ENCODE data around the gene SMIM32.
A peak's percentile ranks its signal among the peaks of the same experiment; 100 is the strongest.

Gene SMIM32

GRCh38 chr5:136195971-136196820 lies 3.2 kb upstream of the SMIM32 start:
- Histone ChIP-seq H3K4me2 (ENCODE audit: low read length) (no peak overlapping the region), H3K9me3 (replicated peaks; ENCODE audit: low read length) (no peaks in the 10 kb centered on the region), H3K9ac (ENCODE audit: low read depth, low read length) (no peak overlapping the region), H3K4me1 (ENCODE audit: control insufficient read depth, insufficient read depth, low read length) (peaks cover 17% of the 10 kb centered on the region), H3K27me3 (ENCODE audit: control insufficient read depth, insufficient read depth, low read length) (peaks cover 65% of the 10 kb centered on the region), H3K4me3 (ENCODE audit: low read length) (no peak overlapping the region), H3K36me3 (ENCODE audit: insufficient read depth, low read length) (no peaks in the 10 kb centered on the region)

- no peak overlapping the region for H3K4me2 ChIP-seq (ENCODE audit: low read length)
- H3K4me3 ChIP-seq (ENCODE audit: low read length): no peak overlapping the region
- no peak overlapping the region for H3K9ac ChIP-seq (ENCODE audit: low read depth, low read length)
- H3K4me1 ChIP-seq (ENCODE audit: control insufficient read depth, insufficient read depth, low read length): peaks cover 17% of the 10 kb centered on the region
- H3K27me3 ChIP-seq (ENCODE audit: control insufficient read depth, insufficient read depth, low read length): peaks cover 66% of the 10 kb centered on the region
- H3K36me3 ChIP-seq (ENCODE audit: insufficient read depth, low read length): peaks cover 1% of the 10 kb centered on the region
- no peaks in the 10 kb centered on the region for H3K9me3 ChIP-seq (replicated peaks; ENCODE audit: low read length)
These were observed 1.6 kb upstream of the SMIM32 start for GRCh38 chr5:136194576-136194975.

GRCh38 chr5:136193322-136193935 lies 467 bp upstream of the SMIM32 start:
- H3K27me3 ChIP-seq (ENCODE audit: control insufficient read depth, insufficient read depth, low read length): peaks cover 62% of the 10 kb centered on the region
- no peak overlapping the region for H3K9ac ChIP-seq (ENCODE audit: low read depth, low read length)
- no peak overlapping the region for H3K4me2 ChIP-seq (ENCODE audit: low read length)
- H3K4me3 ChIP-seq (ENCODE audit: low read length): no peak overlapping the region
- H3K4me1 ChIP-seq (ENCODE audit: control insufficient read depth, insufficient read depth, low read length): peaks cover 17% of the 10 kb centered on the region
- peaks cover 9% of the 10 kb centered on the region for H3K36me3 ChIP-seq (ENCODE audit: insufficient read depth, low read length)
- H3K9me3 ChIP-seq (replicated peaks; ENCODE audit: low read length): no peaks in the 10 kb centered on the region

- peak overlapping the region; percentile 16 for H3K9ac ChIP-seq (ENCODE audit: low read depth, low read length)
- peak overlapping the region; percentile 59 for H3K4me3 ChIP-seq (ENCODE audit: low read length)
These were observed 892 bp downstream of the SMIM32 start for GRCh38 chr5:136192015-136192525.

GRCh38 chr5:136191304-136192014 lies 1.5 kb downstream of the SMIM32 start:
- H3K27me3 ChIP-seq (ENCODE audit: control insufficient read depth, insufficient read depth, low read length): peaks cover 62% of the 10 kb centered on the region

More at GRCh38 chr5:136192015-136192525, 892 bp downstream of the SMIM32 start:
- H3K4me1 ChIP-seq (ENCODE audit: control insufficient read depth, insufficient read depth, low read length): peaks cover 17% of the 10 kb centered on the region
- peaks cover 62% of the 10 kb centered on the region for H3K27me3 ChIP-seq (ENCODE audit: control insufficient read depth, insufficient read depth, low read length)
- peaks cover 22% of the 10 kb centered on the region for H3K36me3 ChIP-seq (ENCODE audit: insufficient read depth, low read length)
- no peaks in the 10 kb centered on the region for H3K9me3 ChIP-seq (replicated peaks; ENCODE audit: low read length)
- peak overlapping the region; percentile 87 for H3K4me2 ChIP-seq (ENCODE audit: low read length)

GRCh38 chr5:136190904-136191303 lies 2.1 kb downstream of the SMIM32 start:
- peaks cover 62% of the 10 kb centered on the region for H3K27me3 ChIP-seq (ENCODE audit: control insufficient read depth, insufficient read depth, low read length)

More at GRCh38 chr5:136191304-136192014, 1.5 kb downstream of the SMIM32 start:
- Histone ChIP-seq H3K4me1 (ENCODE audit: control insufficient read depth, insufficient read depth, low read length) (peaks cover 17% of the 10 kb centered on the region), H3K4me3 (ENCODE audit: low read length) (peak overlapping the region; percentile 59), H3K9ac (ENCODE audit: low read depth, low read length) (peak overlapping the region; percentile 16), H3K4me2 (ENCODE audit: low read length) (peak overlapping the region; percentile 87), H3K9me3 (replicated peaks; ENCODE audit: low read length) (no peaks in the 10 kb centered on the region), H3K36me3 (ENCODE audit: insufficient read depth, low read length) (peaks cover 24% of the 10 kb centered on the region)

GRCh38 chr5:136190091-136190720 lies 2.8 kb downstream of the SMIM32 start:
- Histone ChIP-seq H3K9me3 (replicated peaks; ENCODE audit: low read length) (no peaks in the 10 kb centered on the region), H3K4me3 (ENCODE audit: low read length) (no peak overlapping the region), H3K4me1 (ENCODE audit: control insufficient read depth, insufficient read depth, low read length) (peaks cover 17% of the 10 kb centered on the region), H3K36me3 (ENCODE audit: insufficient read depth, low read length) (peaks cover 30% of the 10 kb centered on the region), H3K9ac (ENCODE audit: low read depth, low read length) (no peak overlapping the region), H3K27me3 (ENCODE audit: control insufficient read depth, insufficient read depth, low read length) (peaks cover 57% of the 10 kb centered on the region), H3K4me2 (ENCODE audit: low read length) (no peak overlapping the region)

More at GRCh38 chr5:136190904-136191303, 2.1 kb downstream of the SMIM32 start:
- Histone ChIP-seq H3K4me2 (ENCODE audit: low read length) (no peak overlapping the region), H3K9ac (ENCODE audit: low read depth, low read length) (no peak overlapping the region), H3K4me3 (ENCODE audit: low read length) (no peak overlapping the region), H3K4me1 (ENCODE audit: control insufficient read depth, insufficient read depth, low read length) (peaks cover 17% of the 10 kb centered on the region), H3K9me3 (replicated peaks; ENCODE audit: low read length) (no peaks in the 10 kb centered on the region), H3K36me3 (ENCODE audit: insufficient read depth, low read length) (peaks cover 29% of the 10 kb centered on the region)

- peaks cover 46% of the 10 kb centered on the region for H3K27me3 ChIP-seq (ENCODE audit: control insufficient read depth, insufficient read depth, low read length)
These were observed 4.1 kb downstream of the SMIM32 start for GRCh38 chr5:136188859-136189258.

GRCh38 chr5:136186796-136187195 lies 6.2 kb downstream of the SMIM32 start:
- H3K36me3 ChIP-seq (ENCODE audit: insufficient read depth, low read length): peaks cover 30% of the 10 kb centered on the region
- no peak overlapping the region for H3K9ac ChIP-seq (ENCODE audit: low read depth, low read length)
- no peak overlapping the region for H3K4me3 ChIP-seq (ENCODE audit: low read length)
- no peak overlapping the region for H3K4me2 ChIP-seq (ENCODE audit: low read length)
- peaks cover 25% of the 10 kb centered on the region for H3K27me3 ChIP-seq (ENCODE audit: control insufficient read depth, insufficient read depth, low read length)
- no peaks in the 10 kb centered on the region for H3K9me3 ChIP-seq (replicated peaks; ENCODE audit: low read length)
- H3K4me1 ChIP-seq (ENCODE audit: control insufficient read depth, insufficient read depth, low read length): peaks cover 5% of the 10 kb centered on the region

More at GRCh38 chr5:136188859-136189258, 4.1 kb downstream of the SMIM32 start:
- Histone ChIP-seq H3K4me2 (ENCODE audit: low read length) (no peak overlapping the region), H3K4me1 (ENCODE audit: control insufficient read depth, insufficient read depth, low read length) (peaks cover 17% of the 10 kb centered on the region), H3K36me3 (ENCODE audit: insufficient read depth, low read length) (peaks cover 30% of the 10 kb centered on the region), H3K9ac (ENCODE audit: low read depth, low read length) (no peak overlapping the region), H3K4me3 (ENCODE audit: low read length) (no peak overlapping the region), H3K9me3 (replicated peaks; ENCODE audit: low read length) (no peaks in the 10 kb centered on the region)

GRCh38 chr5:136185974-136186665 lies 6.8 kb downstream of the SMIM32 start:
- H3K9ac ChIP-seq (ENCODE audit: low read depth, low read length): no peak overlapping the region
- H3K4me3 ChIP-seq (ENCODE audit: low read length): no peak overlapping the region
- no peak overlapping the region for H3K4me2 ChIP-seq (ENCODE audit: low read length)
- H3K9me3 ChIP-seq (replicated peaks; ENCODE audit: low read length): no peaks in the 10 kb centered on the region
- H3K36me3 ChIP-seq (ENCODE audit: insufficient read depth, low read length): peaks cover 30% of the 10 kb centered on the region
- peaks cover 19% of the 10 kb centered on the region for H3K27me3 ChIP-seq (ENCODE audit: control insufficient read depth, insufficient read depth, low read length)
- H3K4me1 ChIP-seq (ENCODE audit: control insufficient read depth, insufficient read depth, low read length): no peaks in the 10 kb centered on the region
